Epithelial cell of proximal tubule (primary cell): ENCODE measurements around the gene NKD2. TPM values are rescaled to one million over a fixed set of nuclear protein-coding genes. Genes with fewer than 3 reads are reported as not detected.
"Not testable (repeated sequence)": the region's sequence is repeated elsewhere in the genome, so short reads cannot be mapped to it uniquely, and the experiment has no call there.

Experiments used
- DNase-seq: peaks from one replicate; pipeline ENCODE4 v3.0.0-alpha.2; 2011; ENCODE audit warnings: low read depth
- H3K4me3 ChIP-seq: 2 replicates; pipeline ENCODE4 v1.5.1; 2011; ENCODE audit warnings: low read depth, mild to moderate bottlenecking, low read length
- CTCF ChIP-seq: conservative IDR thresholded peaks from 2 replicates; pipeline ENCODE4 v1.5.1; 2012; ENCODE audit warnings: low read depth, mild to moderate bottlenecking, low read length
- total RNA-seq: library from RNA; depleted of rRNA; stranded (reverse); fragments of >200 nt; gene quantifications from 2 replicates; pipeline ENCODE4 v1.2.3, GENCODE V29; 2015

Gene NKD2
- total RNA-seq, 1 donor from 2014 or later = not detected

GRCh38 chr5:999724-1000123 is 8.9 kb upstream of the NKD2 start:
- no peak overlapping the region for H3K4me3 ChIP-seq
- no peak for DNase-seq
- TF ChIP-seq CTCF = no peak

- no peak for TF ChIP-seq CTCF
- no peak for DNase-seq
- H3K4me3 ChIP-seq = no peak overlapping the region
Measured at GRCh38 chr5:1000329-1000728, 8.3 kb upstream of the NKD2 start.

GRCh38 chr5:1000831-1001230 is 7.8 kb upstream of the NKD2 start:
- not testable (repeated sequence) for H3K4me3 ChIP-seq, DNase-seq

DNA sequence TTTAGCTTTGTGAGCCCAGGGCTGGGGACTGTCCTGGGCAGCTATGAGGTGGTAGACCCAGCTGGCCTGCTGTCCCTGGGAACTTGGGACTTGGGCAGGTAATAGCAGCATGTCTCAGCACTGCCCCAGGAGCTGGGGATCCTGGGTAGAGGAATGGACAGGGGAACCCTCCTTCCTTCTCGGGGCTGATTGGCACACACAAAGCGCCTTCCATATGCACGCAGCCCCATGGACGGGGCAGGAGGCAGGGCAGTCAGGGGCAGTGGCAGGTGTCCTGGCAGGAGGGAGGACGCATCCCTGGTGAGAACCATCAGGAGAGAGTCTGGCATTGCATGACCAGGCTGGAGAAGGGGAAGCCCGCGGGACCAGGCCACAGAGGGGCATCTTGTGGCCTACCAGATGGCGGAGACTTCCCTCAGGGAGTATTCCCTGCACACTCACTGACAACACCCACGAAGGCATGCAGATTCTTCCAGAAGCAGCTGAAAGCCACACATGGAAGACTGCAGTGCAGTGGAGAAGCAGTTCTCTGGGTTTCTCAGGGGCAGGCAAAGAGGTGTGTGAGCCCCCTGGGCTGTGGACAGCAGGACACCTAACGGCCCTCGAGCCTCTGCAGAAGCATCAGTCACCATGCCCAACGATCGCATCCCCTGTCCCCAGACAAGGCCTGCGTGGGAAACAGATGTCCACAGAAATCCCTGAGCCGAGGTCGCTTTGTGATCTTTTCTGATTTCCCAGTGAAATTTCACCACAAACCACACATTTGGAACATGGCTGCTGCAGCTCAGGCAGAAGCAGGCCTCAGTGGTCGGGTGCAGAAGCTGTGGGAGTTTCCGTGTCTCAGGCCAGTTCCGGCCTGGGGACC is 7.0 kb upstream of the NKD2 start:
- no peak overlapping the region for H3K4me3 ChIP-seq
- TF ChIP-seq CTCF = no peak
- no peak for DNase-seq

DNA sequence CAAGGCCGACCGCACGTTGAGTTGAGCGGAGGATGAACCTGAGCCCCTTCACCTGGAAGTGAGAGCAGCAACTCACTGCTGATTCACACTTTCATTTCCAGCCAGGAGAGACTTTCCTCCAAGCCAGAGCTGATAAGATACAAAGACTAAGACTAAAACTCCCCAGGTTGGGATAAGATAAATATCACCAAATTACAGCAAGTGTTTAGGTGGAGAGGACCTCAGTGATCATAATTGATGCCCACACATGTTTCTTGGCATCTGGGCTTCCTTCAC is 6.4 kb upstream of the NKD2 start:
- TF ChIP-seq CTCF = no peak
- no peak overlapping the region for H3K4me3 ChIP-seq

DNA sequence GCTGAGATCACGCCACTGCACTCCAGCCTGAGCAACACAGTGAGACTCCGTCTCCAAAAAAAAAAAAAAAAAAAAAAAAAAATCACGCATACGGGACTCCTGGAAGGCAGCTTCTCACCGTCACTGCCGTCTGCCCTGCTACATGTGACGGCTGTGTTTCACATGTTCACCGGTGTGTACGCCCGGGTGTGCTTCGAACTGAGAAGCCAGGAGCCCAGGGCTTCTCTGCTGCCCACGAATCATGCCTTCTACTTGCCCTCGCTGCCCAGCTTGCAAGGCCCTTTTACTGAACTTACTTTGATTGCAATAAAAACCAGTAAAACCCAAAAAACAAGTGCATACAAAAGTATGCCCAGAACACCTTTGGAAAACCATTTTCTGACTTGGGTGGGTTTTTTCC is 5.8 kb upstream of the NKD2 start:
- no peak overlapping the region for H3K4me3 ChIP-seq
- no peak for DNase-seq
- TF ChIP-seq CTCF = no peak

More for the DNA sequence above, 6.4 kb upstream of the NKD2 start:
- DNase-seq = no peak

DNA sequence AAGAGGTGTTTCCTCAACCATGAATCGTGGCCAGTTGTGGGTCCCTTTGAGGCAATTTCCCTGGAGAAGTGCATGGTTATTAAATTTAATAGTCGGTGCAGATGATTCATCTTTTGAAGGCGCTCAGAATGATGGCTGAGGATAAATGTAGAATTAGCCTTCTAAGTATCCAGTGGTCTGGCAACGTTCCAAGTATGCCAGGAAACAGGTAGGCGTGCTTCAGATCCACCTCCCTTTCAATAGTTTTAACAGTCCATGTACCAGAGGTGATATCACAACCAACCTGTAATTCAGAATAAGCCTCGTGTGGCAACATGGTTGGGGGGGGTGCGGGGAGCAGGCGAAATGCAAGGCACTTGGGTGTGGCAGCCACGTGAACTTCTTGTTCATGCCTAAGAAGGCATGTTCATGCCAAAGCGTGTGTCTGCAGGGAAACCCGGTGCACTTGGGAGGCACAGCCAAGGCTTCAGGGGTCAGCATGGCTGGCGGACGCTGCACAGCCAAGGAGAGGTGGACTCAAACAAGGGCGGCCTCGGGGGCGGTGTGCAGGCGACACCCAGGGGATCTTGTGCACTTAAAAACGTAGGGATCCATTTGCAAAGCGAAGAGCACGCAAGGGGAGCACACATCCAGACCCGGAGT is 5.2 kb upstream of the NKD2 start:
- no peak overlapping the region for H3K4me3 ChIP-seq
- no peak for DNase-seq

More for the DNA sequence above, 5.2 kb upstream of the NKD2 start:
- TF ChIP-seq CTCF = no peak
